Stimulated activated CD8-positive, alpha-beta memory T cell treated with anti-CD3 and anti-CD28 coated beads, Interleukin-12 subunit alpha, Interleukin-12 subunit beta, amount 100 ng/mL, for 24 hours (primary cell): ENCODE data around the gene RIT2.

Experiments
- DNase-seq: peaks from one replicate; pipeline ENCODE4 v3.0.0-alpha.2; 2020; ENCODE audit errors: extremely low read depth

Gene RIT2

DNA sequence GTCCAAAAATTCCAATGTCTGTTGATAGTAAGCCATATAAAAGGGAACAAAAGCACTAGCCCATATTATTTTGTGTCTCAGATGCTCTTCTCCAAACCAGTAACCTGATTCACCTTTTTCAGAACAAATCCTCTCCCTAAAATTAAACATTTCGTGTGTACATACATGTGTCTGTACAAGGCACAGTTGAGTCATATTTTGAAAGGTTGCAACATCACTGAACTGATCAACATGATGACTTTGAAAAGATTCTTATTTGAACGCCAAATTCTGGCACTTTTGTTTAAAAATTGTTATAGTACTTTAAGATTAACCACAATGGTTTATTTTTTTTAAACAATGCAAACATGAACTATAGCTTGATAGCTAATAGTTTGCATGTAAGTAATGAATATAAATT lies 102.5 kb downstream of the RIT2 start:
- no peak for DNase-seq

DNA sequence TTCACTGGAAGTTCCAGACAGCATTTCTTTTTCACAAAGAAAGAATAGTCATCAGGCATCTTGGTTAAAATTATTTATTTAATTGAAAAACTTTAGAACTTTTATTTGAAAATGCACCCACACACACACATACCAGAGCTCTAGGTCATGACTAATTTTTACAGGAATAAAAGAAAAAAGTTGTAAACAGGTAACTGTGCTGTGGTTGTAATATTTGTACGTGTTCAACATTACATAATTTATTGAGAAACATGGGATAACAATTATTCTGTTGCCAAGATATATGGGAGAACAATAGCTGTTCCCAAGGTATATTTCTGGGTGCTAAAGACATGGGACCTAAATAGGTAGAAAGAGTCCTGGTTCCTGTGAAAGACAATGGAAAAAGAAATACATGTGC lies 104.9 kb downstream of the RIT2 start:
- no peak for DNase-seq

DNA sequence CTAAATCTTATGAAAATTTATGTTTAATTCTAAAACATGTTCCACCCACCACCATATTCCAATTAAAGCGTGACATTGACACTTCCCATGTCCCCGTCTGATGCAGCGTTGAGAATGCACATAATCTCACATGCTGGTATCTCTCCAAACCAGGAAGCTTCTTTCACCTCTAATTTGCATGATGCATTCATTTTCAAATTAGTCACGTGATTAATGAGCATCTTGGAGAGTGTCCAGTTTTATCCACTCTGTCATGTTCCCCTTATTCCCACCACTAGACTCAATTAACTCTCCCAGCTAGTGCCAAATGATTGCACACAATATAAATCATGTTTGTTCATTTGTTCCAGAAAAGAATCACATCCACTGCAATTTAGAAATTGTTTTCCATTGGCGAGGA lies 105.8 kb downstream of the RIT2 start:
- no peak for DNase-seq

DNA sequence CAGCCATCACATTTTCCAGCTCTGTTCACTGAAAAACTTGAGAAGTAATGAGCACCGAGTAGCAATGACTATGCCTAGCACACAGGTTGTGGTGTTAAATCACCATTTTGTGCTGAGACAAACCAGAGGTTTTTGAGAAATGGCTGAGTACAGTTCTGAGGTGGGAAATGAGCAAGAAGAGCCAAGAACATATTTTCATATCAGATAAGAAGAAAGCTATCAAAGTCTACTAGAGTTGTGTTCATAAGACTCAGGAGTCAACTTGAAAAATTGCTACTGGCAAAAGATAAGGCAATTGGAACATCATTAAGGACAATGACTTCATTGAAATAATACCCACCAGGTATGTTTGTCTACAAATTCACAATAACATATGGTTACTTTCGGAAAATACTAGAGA lies 108.1 kb downstream of the RIT2 start:
- DNase-seq, result no peak

DNA sequence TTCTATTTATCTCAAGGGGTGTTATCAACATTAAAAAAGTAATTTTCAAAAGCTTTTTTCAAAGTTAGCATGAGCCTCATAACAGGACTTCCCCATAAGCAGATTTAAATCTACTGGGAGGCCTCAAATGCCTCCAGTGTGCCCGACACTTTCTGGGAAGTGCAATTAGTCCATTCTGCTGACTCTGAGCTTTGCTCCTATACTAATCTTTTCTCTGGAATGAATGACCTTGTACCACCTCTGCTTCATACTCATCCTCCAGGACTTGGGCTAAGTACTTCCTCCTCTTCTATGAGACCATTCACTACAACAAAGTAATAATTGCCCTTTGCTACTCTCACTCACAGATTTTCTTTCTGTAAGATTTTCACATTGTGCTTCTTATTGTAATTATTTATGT lies 111.1 kb downstream of the RIT2 start:
- DNase-seq, result no peak

DNA sequence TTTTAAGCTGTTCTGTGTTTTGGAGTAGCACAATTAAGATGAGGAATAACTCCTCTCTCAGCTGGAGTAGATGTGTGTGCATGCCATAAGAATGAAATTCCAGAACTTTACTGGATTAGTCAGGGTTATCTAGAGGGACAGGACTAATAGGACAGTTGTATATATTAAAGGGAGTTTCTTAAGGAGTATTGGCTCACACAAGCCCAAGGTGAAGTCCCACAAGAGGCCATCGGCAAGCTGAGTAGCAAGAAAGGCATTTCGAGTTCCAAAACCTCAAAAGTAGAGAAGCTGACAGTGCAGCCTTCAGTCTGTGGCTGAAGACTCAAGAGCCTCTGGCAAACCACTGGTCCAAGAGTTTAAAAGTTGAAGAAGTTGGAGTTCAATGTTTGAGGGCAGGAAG lies 113.7 kb downstream of the RIT2 start:
- no peak for DNase-seq

DNA sequence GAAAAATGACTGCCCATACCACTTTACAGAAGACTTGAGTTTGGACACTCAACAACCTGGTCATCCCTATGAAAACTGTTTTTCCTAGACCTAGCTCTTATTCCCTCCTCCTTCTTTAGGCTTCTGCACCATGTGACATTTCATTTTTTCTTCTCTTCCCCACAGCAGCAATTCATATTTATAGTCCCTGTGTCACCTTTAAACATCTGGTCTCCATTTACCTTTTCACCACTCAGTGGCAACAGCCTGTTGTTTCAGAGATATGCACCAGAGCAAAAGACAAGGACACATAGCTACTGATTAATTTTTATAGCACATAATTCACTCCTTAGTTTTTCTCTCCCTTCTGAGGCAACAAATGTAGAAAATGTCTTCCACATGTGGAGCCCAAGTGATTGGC lies 118.7 kb downstream of the RIT2 start:
- DNase-seq, result no peak

DNA sequence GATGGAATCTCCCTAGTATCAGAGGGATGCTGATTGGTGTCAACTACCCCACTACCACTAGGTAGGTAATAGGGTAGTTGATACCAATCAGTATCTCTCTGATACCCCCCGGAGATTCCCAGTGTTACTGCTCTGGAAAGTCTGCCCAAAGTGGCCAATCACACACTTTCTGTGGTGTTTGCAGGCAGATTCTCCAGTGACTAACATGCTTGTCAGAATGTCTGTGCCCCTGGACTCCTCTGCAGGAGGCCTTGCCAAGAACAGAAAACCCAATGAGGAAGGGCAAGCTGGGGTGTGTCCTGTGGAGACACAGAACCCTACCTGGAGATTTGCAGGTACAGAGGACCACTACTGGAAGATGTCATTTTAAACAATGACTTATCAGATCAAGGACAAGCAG lies 135.1 kb downstream of the RIT2 start:
- DNase-seq, result no peak

DNA sequence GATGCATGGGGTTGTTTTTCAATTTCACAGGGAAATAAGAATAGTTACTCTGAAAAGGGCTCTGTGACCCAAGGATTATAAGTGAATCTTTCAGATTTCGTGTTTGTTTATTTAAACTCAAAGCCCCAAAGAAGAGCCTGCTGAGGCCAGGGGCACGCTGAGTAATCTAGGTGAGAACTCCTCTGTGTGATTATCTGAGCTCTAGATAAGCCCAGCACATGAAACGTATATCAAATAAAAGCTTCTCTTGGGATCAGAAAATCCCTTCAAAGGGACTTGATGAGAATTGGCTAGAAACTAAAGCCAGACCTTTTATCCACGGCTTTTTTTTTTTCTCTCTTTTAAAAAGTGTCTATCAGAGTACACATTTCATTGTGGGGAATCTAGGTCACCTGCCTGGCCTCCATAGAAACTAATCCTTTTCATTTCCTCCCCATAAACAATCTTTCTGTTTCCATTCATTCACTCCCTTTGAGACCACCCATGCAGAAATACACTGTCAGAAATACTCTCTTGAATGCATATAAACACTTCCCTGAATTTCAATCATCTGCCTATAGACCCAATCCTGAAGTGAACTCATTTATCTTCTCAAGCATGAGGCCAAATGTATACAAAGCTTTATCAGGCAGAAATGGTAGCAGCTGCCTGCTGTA lies 137.4 kb downstream of the RIT2 start:
- no peak for DNase-seq

DNA sequence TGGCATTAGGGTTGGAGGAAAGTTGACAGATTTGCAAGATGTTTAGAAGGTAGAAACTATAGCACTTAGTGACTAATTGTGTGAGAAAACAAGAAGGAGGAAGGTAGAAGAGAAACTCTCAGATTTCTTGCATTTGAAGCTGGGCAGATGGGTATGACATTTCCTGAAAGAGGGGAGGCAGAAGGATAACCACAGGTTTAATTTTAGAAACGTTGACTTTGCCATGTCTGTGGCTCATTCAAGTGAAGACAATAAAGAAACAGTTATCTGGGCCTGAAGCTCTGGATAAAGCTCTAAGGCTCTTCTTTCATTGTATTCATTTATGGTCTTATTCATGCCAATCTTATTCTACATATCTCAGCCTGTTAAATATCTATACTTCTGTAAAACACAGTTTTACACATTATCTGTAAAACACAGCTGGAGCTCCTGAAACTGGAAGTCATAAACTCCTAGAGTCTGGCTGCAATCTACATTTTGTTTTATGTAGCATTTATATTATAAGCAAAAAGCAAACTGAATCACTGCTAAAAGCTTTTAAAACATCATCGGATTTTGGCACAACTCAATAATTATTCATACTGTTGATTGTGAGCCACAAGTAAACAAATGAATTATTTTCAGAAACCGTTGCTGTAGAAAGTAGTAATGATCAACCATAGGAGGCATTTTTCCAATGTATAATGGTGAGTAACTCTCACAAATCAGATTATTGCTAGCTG lies 138.5 kb downstream of the RIT2 start:
- DNase-seq, result no peak

DNA sequence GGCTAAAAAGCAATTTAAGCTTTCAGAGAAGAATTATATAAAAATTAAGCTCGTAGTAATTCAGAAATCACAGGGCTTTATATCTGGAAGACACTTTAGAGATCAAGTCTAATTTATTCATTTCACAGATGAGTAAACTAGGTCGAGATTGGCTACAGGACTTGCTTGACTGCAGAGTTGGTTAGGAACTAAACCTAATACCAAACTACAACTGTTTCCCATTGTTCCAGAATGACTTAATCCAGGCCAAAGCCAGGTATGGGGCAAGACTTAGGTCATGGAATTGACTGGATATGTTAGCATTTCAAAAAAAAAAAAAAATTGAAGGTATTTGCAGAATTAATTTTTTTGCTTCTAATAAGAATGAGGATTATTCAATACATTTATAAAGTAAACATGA lies 146.1 kb downstream of the RIT2 start:
- no peak for DNase-seq

DNA sequence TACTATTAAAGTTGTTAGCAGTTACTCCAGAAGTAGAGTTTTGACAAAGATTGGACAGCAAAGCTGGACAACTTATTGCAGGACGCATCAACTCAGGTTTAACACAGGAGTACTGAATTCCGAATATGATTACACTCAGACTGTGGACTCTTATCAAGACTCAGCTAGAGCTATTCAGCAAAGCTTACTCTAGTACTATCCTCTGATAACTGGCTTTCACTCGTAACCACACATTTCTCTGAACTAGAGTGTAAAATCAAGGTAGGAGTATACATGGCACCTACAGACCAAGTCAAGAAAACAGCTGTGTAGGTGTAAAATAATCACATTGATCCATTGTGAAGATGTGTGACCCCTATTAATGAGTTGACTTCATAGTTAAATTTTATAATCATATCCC lies 154.2 kb downstream of the RIT2 start:
- DNase-seq, result no peak

DNA sequence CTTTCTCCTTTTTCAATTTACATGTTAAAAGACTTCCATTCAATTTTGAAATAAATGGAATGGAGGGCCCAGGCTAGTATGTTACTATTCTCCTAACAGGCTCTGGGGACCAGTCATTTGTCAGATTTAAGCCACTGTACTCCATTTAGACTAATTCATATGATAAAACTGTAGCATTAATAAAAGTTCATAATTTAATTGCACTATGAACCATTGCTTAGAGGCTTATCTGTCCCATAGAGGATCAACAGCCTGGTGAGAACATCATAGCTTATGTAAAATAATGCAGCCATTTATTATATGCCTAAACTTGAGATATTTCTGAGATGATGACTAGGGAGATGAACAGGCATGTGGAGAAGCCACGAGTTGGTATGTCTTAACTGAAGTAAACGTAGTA lies 156.0 kb downstream of the RIT2 start:
- DNase-seq, result no peak

DNA sequence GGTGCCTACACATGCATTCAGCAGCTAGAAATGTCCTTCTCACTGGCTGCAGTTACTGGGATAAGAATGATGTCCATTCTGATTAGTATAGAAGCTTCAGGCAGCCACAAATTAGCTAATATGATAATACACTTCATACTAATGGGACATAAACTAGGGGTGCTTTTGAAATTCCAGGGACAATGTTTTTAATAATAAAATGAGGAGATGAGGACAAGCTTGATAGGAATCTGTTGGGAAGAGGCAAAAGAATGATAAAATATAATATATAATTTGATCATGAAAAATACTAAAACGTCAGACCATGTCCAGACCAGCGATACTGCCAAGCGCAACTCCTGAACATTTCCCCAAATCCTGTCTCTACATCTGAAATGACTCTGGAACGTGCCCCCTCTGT lies 157.1 kb downstream of the RIT2 start:
- DNase-seq, result no peak

DNA sequence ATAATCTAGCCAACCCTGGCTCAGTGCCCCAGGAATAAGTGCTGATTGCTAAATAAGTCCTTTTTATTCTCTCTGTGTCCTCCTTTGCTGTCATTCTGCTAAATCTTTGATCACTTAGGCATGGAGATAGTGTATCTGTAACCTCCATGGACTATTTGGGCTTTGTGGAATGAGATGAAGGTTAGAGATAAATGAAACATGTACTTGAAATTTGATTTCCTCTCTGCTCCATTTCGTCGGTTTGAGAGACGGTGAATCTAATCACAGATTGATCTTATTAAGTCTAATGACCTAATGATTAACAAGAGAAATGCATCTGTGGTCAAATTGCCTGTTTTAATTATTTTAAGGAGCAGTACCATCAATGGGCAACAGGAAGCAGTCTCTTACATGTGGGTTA lies 159.2 kb downstream of the RIT2 start:
- DNase-seq, result no peak

DNA sequence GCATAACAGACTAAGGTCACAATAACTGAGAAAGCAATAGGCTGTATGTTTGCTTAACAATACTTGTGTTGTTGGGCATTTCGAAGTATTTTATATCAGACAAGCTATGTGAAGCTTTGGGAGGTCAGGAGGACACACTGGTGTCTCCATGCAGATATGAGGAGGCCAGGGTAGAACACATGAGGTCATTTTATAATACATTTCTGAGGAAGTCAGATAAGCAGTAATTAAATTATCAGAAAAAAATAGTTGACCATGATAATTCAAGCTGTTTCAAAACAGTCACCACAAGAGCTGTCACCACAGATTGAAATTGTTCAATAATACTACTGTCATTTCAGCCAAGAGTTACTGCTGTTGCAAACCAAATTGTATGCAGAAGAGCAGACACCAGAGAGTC lies 160.6 kb downstream of the RIT2 start:
- no peak for DNase-seq

DNA sequence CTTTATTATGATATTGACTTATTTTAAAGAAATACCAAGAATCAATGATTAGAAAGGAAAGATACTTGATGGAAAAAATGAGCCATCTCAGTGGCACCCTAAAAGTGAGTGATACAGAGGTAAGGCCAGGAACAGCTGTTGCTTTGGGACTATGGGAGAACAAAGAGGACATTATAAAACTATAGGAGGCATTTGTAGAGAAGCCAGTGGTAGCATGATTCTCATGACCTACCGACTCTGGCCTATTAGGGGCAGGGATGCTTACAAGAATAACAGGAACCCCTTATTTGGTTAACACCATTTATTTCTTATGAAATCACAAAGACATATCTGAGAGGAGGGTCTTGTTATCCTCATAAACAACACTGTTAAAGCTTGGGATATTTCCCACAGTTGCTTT lies 162.2 kb downstream of the RIT2 start:
- DNase-seq, result no peak

DNA sequence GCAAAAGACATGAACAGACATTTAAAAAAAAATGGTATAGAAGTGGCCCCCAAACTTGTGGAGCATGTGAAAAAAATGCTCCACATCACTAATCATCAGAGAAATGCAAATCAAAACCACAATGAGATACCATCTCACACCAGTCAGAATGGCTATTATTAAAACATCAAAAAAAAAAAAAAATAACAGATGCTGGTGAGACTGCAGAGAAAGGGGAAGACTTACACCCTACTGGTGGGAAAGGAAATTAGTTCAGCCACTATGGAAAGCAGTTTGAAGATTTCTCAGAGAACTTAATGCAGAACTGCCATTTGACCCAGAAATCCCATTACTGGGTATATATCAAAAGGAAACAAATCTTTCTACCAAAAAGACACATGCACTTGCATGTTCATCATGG lies 164.8 kb downstream of the RIT2 start:
- DNase-seq, result no peak

DNA sequence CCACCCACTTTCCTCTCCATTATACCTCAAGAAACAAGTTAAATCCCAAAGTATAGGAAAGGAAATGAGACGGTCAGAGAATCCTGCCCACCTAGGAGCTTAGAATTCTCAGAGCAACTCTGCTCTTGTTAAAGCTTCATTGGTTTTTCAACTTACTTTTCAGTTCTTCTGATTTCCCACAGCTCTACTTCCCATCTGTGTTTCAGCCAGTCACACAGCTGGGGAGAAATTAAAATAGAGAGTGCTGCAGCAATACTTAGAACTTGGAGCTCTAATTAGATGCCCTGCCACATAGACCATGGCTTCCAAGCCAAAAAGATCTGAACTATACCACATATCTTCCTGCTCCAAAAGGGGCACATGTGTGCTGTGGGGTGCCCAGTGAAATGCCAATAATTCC lies 166.7 kb downstream of the RIT2 start:
- no peak for DNase-seq

DNA sequence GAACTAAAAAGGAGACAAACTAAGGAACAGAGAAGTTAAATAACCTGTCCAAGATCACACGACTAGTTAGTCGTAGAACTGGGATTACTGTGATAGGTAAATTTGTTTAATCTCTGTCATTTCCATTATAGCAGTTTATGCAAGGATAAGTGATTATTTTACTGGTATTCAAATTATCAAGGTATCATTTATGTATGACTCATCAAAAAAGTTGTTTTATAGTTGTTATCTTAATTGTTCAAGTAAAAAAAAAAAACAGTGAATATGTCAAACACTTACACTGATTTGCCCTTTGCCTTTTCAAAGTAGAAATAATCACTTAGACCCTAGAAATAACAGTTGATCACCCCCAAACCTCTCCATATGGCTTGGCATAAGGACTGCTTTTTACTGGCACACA lies 173.6 kb downstream of the RIT2 start:
- no peak for DNase-seq

DNA sequence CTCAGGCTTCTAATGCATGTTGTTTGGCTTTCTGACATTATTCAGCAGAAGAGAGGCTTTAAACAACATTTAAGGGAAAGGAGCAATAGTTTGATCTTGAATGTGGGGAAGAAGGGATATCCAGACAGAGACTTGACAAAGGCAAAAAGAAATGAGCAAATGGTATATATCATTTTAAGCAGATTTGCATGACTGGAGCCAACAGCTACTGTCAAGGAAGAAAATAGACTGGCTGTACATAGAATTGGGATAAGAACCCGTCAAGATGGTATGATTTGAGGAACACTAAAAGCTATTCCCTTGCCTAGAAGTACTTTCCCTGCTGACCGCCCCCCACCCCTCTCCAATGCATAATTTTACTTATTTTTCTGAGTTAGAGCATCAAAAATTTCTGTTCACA lies 174.5 kb downstream of the RIT2 start:
- no peak for DNase-seq

DNA sequence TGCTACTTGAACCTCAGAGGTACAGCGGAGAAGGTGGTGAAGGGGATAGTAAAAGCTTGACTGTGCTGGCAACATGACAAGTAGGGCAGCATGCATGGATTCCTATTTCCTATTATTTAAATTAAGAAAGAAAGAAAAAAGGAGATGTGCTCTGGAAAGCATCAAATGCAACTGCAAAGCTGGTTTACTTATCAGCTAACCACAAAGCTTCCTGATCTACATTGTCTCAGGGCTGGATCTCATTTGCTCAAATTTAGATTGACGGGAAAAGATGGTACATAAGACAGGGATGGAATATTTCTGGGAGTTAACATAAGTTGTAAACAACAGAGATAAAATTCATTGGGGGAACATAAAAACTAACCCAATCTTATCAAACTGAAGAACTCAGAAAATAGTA lies 178.0 kb downstream of the RIT2 start:
- DNase-seq, result no peak

DNA sequence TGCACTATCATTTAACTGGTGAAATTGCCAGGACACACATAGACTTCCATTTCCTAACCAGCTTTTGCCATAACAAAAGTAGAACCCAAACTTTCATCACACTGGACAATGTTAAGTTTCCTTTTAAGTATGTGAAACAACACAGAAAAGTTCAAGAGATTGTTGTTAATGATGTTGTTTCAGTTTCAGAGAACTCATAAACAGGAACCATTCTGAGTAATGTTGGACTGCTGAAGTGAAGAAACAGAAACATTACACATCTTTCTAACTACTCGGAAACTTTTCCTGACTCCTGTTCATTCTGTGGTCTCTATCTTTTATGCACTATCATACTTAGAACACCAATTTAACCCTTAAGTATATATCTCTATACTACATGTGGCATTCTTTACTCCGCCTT lies 179.2 kb downstream of the RIT2 start:
- no peak for DNase-seq

DNA sequence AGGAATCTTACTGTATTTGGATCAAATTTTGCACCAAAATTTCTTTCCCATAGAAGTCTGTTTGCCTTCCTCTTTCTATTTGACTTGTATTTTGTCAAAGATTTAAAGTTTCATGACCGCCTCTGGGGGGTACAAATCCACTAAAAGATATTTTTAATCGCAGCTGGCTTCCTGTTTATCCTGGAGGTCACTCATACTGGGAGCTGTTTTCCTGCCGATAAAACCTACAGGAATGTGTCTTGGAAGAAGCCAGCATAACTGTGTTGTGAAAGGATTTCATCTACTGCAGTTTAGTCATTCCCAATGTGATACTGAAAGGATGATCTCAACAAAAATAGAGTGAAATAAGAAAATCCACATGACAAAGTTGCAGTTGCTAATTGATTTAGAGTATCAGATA lies 184.0 kb downstream of the RIT2 start:
- DNase-seq, result no peak
